ENCODE measurements around the gene C9orf152.

GRCh38 chr9:110185806-110186205, 22.2 kb downstream of the C9orf152 start:
- TF ChIP-seq CTCF (IDR thresholded peaks at IDR 0.05; ENCODE audit: low read depth, low read length, missing input control) (no peak), ZBTB33 (IDR thresholded peaks at IDR 0.05) (no peak), RAD21 (IDR thresholded peaks at IDR 0.05) (no peak), EGR1 (IDR thresholded peaks at IDR 0.05; ENCODE audit: low read depth in 2 of 2) (no peak), TAF1 (conservative IDR thresholded peaks at IDR 0.05) (no peak), JUND (IDR thresholded peaks at IDR 0.05) (no peak), GABPA (IDR thresholded peaks at IDR 0.05 in 1 of 2, conservative IDR thresholded peaks at IDR 0.05 in 1 of 2) (no peak), SP1 (IDR thresholded peaks at IDR 0.05) (no peak), ATF3 (IDR thresholded peaks at IDR 0.05) (no peak), RXRA (IDR thresholded peaks at IDR 0.05) (no peak), FOXA1 (IDR thresholded peaks at IDR 0.05) (no peak)
- TF ChIP-seq, protein P1, sequence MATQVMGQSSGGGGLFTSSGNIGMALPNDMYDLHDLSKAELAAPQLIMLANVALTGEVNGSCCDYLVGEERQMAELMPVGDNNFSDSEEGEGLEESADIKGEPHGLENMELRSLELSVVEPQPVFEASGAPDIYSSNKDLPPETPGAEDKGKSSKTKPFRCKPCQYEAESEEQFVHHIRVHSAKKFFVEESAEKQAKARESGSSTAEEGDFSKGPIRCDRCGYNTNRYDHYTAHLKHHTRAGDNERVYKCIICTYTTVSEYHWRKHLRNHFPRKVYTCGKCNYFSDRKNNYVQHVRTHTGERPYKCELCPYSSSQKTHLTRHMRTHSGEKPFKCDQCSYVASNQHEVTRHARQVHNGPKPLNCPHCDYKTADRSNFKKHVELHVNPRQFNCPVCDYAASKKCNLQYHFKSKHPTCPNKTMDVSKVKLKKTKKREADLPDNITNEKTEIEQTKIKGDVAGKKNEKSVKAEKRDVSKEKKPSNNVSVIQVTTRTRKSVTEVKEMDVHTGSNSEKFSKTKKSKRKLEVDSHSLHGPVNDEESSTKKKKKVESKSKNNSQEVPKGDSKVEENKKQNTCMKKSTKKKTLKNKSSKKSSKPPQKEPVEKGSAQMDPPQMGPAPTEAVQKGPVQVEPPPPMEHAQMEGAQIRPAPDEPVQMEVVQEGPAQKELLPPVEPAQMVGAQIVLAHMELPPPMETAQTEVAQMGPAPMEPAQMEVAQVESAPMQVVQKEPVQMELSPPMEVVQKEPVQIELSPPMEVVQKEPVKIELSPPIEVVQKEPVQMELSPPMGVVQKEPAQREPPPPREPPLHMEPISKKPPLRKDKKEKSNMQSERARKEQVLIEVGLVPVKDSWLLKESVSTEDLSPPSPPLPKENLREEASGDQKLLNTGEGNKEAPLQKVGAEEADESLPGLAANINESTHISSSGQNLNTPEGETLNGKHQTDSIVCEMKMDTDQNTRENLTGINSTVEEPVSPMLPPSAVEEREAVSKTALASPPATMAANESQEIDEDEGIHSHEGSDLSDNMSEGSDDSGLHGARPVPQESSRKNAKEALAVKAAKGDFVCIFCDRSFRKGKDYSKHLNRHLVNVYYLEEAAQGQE (IDR thresholded peaks at IDR 0.05): no peak
- TF ChIP-seq, protein P2, sequence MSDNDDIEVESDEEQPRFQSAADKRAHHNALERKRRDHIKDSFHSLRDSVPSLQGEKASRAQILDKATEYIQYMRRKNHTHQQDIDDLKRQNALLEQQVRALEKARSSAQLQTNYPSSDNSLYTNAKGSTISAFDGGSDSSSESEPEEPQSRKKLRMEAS (IDR thresholded peaks at IDR 0.05): no peak
